Endometrium (tissue), 2 donors: ENCODE results near the gene NUP62CL.

Experiments
- FAIRE-seq: peaks from 2 replicates; lab custom pipeline; 2012; peaks lifted over from hg19 to GRCh38; lab: Jason Lieb, UNC
- donor health status: control.
- donor health status: control.

NUP62CL gene

GRCh38 chrX:107146670-107147069 lies 59.6 kb downstream of the NUP62CL start:
- no peak for FAIRE-seq

DNA sequence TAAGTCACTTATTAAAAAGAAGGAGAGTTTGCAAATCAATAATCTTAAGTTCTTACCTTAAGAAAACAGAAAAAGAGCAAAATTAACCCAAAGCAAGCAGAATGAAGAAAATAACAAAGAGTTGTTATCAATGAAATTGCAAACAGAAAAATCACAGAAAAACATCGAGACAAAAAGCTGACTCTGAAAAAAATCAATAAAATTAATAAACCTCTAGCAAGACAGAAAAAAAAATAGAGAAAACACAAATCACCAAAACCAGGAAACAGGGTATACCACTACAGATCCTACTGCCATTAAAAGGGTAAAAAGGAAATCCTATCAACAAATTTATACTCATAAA lies 70.3 kb downstream of the NUP62CL start:
- no peak for FAIRE-seq

DNA sequence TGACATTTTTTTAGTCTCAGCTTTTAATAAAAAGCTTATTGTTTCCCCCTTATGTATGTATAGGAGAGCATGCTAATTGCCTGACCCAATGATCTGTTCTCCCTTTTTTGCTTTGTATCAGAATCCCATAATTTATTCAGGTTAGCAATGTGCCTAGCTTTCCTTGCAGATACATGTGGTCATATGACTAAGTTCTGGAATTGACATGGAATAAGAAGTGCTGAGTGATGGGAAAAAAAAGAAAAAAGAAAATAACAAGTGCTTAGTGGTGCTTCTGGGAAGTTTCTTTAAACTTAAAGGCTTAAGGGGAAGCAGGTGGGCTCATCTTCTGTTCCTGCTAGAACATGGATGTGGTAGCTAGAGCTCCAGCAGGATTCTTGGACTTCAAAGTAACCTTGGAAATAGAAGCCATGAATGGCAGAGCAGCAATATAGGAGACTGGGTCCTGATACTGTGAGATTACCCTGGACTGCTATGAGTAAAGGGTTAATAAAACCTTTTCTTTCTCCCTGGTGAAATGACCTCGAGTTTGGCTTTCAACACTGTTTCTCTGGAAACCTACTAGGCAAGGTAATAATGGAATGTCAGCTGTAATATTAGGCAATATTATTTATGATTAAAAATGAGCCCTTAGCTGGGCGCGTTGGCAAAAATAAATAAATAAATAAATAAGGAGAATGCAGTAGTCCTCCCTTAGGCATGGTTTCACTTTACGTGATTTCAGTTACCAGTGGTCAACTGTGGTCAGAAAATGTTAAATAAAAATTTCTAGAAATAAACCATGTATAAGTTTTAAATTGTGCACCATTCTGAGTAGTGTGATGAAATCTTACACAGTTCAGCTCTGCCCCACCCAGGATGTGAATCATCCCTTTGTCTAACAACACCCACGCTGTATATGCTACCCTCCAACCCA lies 70.9 kb downstream of the NUP62CL start:
- no peak for FAIRE-seq

GRCh38 chrX:107123750-107124149 lies 82.5 kb downstream of the NUP62CL start:
- no peak for FAIRE-seq

GRCh38 chrX:107119283-107119682 lies 87.0 kb downstream of the NUP62CL start:
- FAIRE-seq = no peak

- FAIRE-seq = no peak
These were observed 87.7 kb downstream of the NUP62CL start, which contains the start of gene RBM41 for GRCh38 chrX:107118322-107119147. Gene RBM41 (minus strand): TSS chrX:107118822. CDS start chrX:107118773, 49 bp downstream.

GRCh38 chrX:107117993-107118321 lies 88.3 kb downstream of the NUP62CL start:
- no peak for FAIRE-seq

DNA sequence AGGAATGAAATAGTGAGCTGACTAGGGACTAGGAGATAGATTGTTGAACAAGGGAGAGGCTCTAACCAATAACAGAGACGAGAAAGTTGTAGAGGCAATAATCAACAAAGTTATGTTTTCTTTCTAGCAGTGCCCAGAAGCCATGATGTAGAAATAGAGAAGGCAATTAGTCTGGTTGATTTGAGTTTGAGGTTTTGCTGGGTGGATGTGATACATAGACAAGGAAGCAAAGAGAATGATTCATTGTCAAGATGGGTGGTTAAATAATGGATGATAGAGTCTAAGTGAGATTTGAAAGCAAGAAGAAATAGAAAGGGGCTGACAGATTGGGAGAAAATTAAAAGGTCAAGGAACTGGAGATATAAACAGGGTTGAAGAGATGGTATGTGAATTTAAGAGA lies 98.8 kb downstream of the NUP62CL start:
- FAIRE-seq = no peak

DNA sequence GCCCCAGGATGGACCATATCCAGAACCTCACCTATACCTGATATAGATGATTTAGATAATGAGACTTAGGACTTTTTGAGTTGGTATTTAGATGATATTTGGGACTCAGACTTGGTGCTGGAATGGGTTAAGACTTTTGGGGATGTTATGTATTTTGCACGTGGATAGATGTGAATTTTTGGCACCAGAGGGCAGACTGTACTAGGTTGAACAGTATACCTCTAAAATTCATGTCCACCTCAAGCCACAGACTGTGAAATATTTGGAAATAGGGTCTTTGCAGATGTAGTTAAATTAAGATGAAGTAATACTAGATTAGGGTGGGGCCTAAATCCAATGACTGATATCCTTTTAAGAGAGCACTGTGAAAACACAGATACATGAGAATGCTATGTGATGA lies 103.3 kb downstream of the NUP62CL start:
- FAIRE-seq = no peak

- no peak for FAIRE-seq
These were observed 130.1 kb downstream of the NUP62CL start for GRCh38 chrX:107076158-107076557.
